Prostate gland (tissue), 2 donors: ENCODE data around the gene RETREG1. TPM values are rescaled to one million over a fixed set of nuclear protein-coding genes. Genes with fewer than 3 reads are reported as not detected.

ENCODE experiments used
- DNase-seq: peaks from one replicate; pipeline ENCODE4 v3.0.0-alpha.2; 2019; ENCODE audit warnings: low spot score
- H3K27ac ChIP-seq, 2 donors: fragments of 200-600 bp; sonication (generic); 2 replicates each; pipeline ENCODE4 v1.5.1; 2017 to 2019
- H3K27me3 ChIP-seq: fragments of 200-600 bp; sonication (generic); replicated peaks from 2 replicates; pipeline ENCODE4 v1.5.1; 2019; ENCODE audit not compliant: insufficient read depth
- H3K36me3 ChIP-seq, 2 donors: fragments of 200-600 bp; sonication (generic); 1 replicate in 1 of 2; 2 replicates in 1 of 2; pipeline versions ENCODE4 v1.5.1 to v1.8.1; 2017 to 2019
- H3K4me1 ChIP-seq: fragments of 200-600 bp; sonication (generic); replicated peaks from 2 replicates; pipeline ENCODE4 v1.5.1; 2019
- H3K4me3 ChIP-seq, 2 donors: fragments of 200-600 bp; sonication (generic); 2 replicates each; pipeline ENCODE4 v1.5.1; 2017 to 2019
- H3K9me3 ChIP-seq: fragments of 200-600 bp; sonication (generic); 2 replicates; pipeline ENCODE4 v1.5.1; 2017
- CTCF ChIP-seq, 4 experiments: fragments of 200-600 bp in 2 of 4; fragments of 450-650 bp in 2 of 4; sonication (generic) in 2 of 4; IDR thresholded peaks; 1 replicate in 3 of 4; 2 replicates in 1 of 4; pipeline ENCODE4 v1.5.1; 2016 to 2019; ENCODE audit warnings: antibody characterized with exemption in 4 of 4, mild to moderate bottlenecking in 2 of 4, moderate library complexity in 2 of 4
- POLR2A ChIP-seq: fragments of 450-650 bp; IDR thresholded peaks from one replicate; pipeline ENCODE4 v1.6.1; 2016; ENCODE audit warnings: antibody characterized with exemption, mild to moderate bottlenecking
- POLR2AphosphoS5 ChIP-seq: sonication (generic); formaldehyde crosslinking; IDR thresholded peaks from one replicate; pipeline ENCODE4 v1.6.1; 2017; ENCODE audit warnings: antibody characterized with exemption
- WGBS: methylation state at CpG from one replicate; pipeline ENCODE4 v1.1.5; 2018; 5-methylcytosine and 5-hydroxymethylcytosine counted together
- intact Hi-C: fragments of 100-400 bp; cut with DNase I; formaldehyde crosslinking; loops from one replicate; pipeline ENCODE4 v1.14.2; 2022
- total RNA-seq, 2 donors: library from RNA; depleted of rRNA; stranded (reverse); fragments of >200 nt; gene quantifications; one replicate each; pipeline ENCODE4 v1.1.0, GENCODE V29; 2016

RETREG1 gene
- total RNA-seq, 2 donors from 2014 or later = 13.5 to 18.4 TPM

GRCh38 chr5:16529306-16529705 lies 87.5 kb downstream of the RETREG1 start:
- DNase-seq = no peak
- 76% methylated on average over 7 of the region's 7 CpGs for WGBS
- H3K4me1 ChIP-seq = no peaks in the 10 kb centered on the region
- H3K27ac ChIP-seq = no peak overlapping the region
- no peaks in the 10 kb centered on the region for H3K9me3 ChIP-seq
- H3K4me3 ChIP-seq = no peak overlapping the region
- no peaks in the 10 kb centered on the region for H3K27me3 ChIP-seq
- no peaks in the 10 kb centered on the region for H3K36me3 ChIP-seq
- intact Hi-C loops = no loop called here
- TF ChIP-seq POLR2A = no peak
- no peak for TF ChIP-seq CTCF (IDR thresholded peaks at IDR 0.05)
- TF ChIP-seq POLR2AphosphoS5 = no peak

GRCh38 chr5:16528382-16529110 lies 88.3 kb downstream of the RETREG1 start:
- H3K9me3 ChIP-seq = no peaks in the 10 kb centered on the region
- H3K4me1 ChIP-seq = no peaks in the 10 kb centered on the region
- intact Hi-C loops = no loop called here
- no peak overlapping the region for H3K4me3 ChIP-seq
- WGBS = 88% methylated on average over 7 of the region's 7 CpGs
- H3K27me3 ChIP-seq = no peaks in the 10 kb centered on the region
- no peaks in the 10 kb centered on the region for H3K36me3 ChIP-seq
- no peak for TF ChIP-seq POLR2A
- TF ChIP-seq CTCF (IDR thresholded peaks at IDR 0.05) = no peak
- no peak for TF ChIP-seq POLR2AphosphoS5
- no peak for DNase-seq
- no peak overlapping the region for H3K27ac ChIP-seq

GRCh38 chr5:16525651-16526050 lies 91.1 kb downstream of the RETREG1 start:
- no peak for DNase-seq
- intact Hi-C loops = no loop called here
- 93% methylated on average over 4 of the region's 4 CpGs for WGBS

GRCh38 chr5:16524286-16524685 lies 92.5 kb downstream of the RETREG1 start:
- no peaks in the 10 kb centered on the region for H3K27me3 ChIP-seq
- H3K4me1 ChIP-seq = no peaks in the 10 kb centered on the region
- intact Hi-C loops = no loop called here
- 95% methylated on average over 5 of the region's 5 CpGs for WGBS
- no peak for DNase-seq
- H3K36me3 ChIP-seq = no peaks in the 10 kb centered on the region
- H3K9me3 ChIP-seq = no peaks in the 10 kb centered on the region
- H3K4me3 ChIP-seq = no peak overlapping the region
- H3K27ac ChIP-seq = no peak overlapping the region
- TF ChIP-seq CTCF (IDR thresholded peaks at IDR 0.05) = no peak
- TF ChIP-seq POLR2A = no peak
- TF ChIP-seq POLR2AphosphoS5 = no peak

More at GRCh38 chr5:16525651-16526050, 91.1 kb downstream of the RETREG1 start:
- Histone ChIP-seq H3K9me3 (no peaks in the 10 kb centered on the region), H3K4me1 (no peaks in the 10 kb centered on the region), H3K4me3 (no peak overlapping the region), H3K27me3 (no peaks in the 10 kb centered on the region), H3K27ac (no peak overlapping the region), H3K36me3 (no peaks in the 10 kb centered on the region)
- TF ChIP-seq POLR2A = no peak
- no peak for TF ChIP-seq CTCF (IDR thresholded peaks at IDR 0.05)
- TF ChIP-seq POLR2AphosphoS5 = no peak
